ENCODE measurements around the gene PCNP. TPM values are rescaled to one million over a fixed set of nuclear protein-coding genes. Genes with fewer than 3 reads are reported as not detected.

Gene PCNP
- total and polyA plus RNA-seq, 2 experiments from 2014 or later = 134 to 185 TPM

- ATAC-seq (no peak), DNase-seq (ENCODE audit: low spot score) (no peak)
- Histone ChIP-seq H3K4me2 (no peak overlapping the region), H3K4me1 (ENCODE audit: insufficient read depth) (peaks cover 17% of the 10 kb centered on the region), H4K20me1 (replicated peaks; ENCODE audit: insufficient read depth) (no peaks in the 10 kb centered on the region), H3K36me3 (ENCODE audit: insufficient read depth) (no peaks in the 10 kb centered on the region), H3K27ac (ENCODE audit: low read depth) (no peak overlapping the region), H3F3A (replicated peaks; ENCODE audit: low read depth) (no peaks in the 10 kb centered on the region), H3K9me2 (ENCODE audit: insufficient read depth) (peaks cover 2% of the 10 kb centered on the region; the same call in 1 of the 2 replicates), H3K79me2 (replicated peaks; ENCODE audit: insufficient read depth) (no peaks in the 10 kb centered on the region), H3K27me3 (ENCODE audit: insufficient read depth) (no peaks in the 10 kb centered on the region), H3K4me3 (no peak overlapping the region), H2AFZ (no peak overlapping the region)
- H3K36me3 Mint-ChIP-seq (ENCODE audit: low read depth) = peaks cover 38% of the 10 kb centered on the region
- H3K27ac Mint-ChIP-seq = no peak overlapping the region
- peaks cover 17% of the 10 kb centered on the region; the same call in 2 of the 3 replicates for H3K4me1 Mint-ChIP-seq
- H3K9me3 Mint-ChIP-seq = peaks cover 58% of the 10 kb centered on the region
- TF ChIP-seq ETS1 (IDR thresholded peaks at IDR 0.05) (no peak), NANOG (IDR thresholded peaks at IDR 0.05; ENCODE audit: borderline replicate concordance) (no peak), CTCF (conservative IDR thresholded peaks at IDR 0.05; ENCODE audit: low read depth in 2 of 2) (no peak), ZNF331 (CRISPR knock-in tag; IDR thresholded peaks at IDR 0.05; ENCODE audit: low read depth) (no peak), REST (IDR thresholded peaks at IDR 0.05; ENCODE audit: unreplicated experiment) (no peak), EZH2 (IDR thresholded peaks at IDR 0.05; ENCODE audit: low read depth, unreplicated experiment) (no peak), CREB1 (CRISPR knock-in tag; IDR thresholded peaks at IDR 0.05; ENCODE audit: low read depth) (no peak)
- peaks cover 3% of the 10 kb centered on the region for H3K27me3 Mint-ChIP-seq (ENCODE audit: insufficient read depth, low read depth, poor library complexity)
- H3K4me3 Mint-ChIP-seq = no peak overlapping the region
Measured at GRCh38 chr3:101527906-101528305, 46.1 kb upstream of the PCNP start.
